ENCODE data around the gene RAC3.
A peak's percentile ranks its signal among the peaks of the same experiment; 100 is the strongest.

DNA sequence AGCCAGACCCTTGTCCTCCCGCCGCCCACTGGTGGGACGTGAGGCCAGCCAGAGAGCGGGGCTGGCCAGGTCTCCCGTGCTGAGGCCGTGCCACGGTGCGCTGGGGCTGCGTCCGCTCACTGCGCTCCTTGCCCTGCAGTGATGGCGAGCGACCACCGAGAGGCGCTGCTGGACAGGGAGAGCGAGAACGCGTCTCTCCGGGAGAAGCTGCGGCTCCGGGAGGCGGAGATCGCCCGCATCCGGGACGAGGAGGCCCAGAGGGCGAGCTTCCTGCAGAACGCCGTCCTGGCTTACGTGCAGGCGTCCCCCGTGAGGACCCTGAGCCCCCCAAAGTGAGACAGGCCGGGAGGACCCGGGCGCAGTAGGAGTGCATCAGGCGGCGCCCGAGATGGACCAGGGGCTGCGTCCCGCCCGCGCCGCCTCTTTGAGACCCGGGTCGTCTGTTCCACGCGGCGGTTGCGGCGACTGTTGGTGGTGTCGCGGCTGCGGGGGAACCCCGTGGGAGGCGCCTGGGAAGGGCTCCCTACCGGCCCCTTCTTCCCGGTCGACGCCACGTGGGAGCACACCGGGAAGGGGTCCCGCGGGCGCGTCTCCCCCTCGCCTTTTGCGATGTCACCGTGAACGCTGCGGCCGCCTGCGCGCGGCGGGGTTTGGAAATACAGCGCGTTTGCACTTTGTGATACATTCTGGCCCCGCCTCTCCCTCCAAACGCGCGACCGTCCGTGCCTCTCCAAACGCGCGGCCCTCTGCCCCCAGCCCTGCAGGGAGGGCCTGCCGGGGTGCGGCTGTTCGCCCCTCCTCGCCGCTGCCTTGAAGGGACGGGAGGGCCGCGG, 792 bp upstream of the RAC3 start:
- TF ChIP-seq EZH2phosphoT487 (IDR thresholded peaks at IDR 0.05; ENCODE audit: borderline replicate concordance, low read depth, low read length), result no peak
- TF ChIP-seq, protein P1, sequence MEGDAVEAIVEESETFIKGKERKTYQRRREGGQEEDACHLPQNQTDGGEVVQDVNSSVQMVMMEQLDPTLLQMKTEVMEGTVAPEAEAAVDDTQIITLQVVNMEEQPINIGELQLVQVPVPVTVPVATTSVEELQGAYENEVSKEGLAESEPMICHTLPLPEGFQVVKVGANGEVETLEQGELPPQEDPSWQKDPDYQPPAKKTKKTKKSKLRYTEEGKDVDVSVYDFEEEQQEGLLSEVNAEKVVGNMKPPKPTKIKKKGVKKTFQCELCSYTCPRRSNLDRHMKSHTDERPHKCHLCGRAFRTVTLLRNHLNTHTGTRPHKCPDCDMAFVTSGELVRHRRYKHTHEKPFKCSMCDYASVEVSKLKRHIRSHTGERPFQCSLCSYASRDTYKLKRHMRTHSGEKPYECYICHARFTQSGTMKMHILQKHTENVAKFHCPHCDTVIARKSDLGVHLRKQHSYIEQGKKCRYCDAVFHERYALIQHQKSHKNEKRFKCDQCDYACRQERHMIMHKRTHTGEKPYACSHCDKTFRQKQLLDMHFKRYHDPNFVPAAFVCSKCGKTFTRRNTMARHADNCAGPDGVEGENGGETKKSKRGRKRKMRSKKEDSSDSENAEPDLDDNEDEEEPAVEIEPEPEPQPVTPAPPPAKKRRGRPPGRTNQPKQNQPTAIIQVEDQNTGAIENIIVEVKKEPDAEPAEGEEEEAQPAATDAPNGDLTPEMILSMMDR (conservative IDR thresholded peaks at IDR 0.05; ENCODE audit: low read length), result peak; percentile 85

All from OCI-LY7 (cell line).